Upper lobe of left lung (tissue), 4 donors: ENCODE data around the gene CDX2.

Experiments
- POLR2A ChIP-seq, 4 donors: fragments of 450-650 bp; IDR thresholded peaks; one replicate each; pipeline ENCODE4 v1.5.1; 2016 to 2017; ENCODE audit warnings: antibody characterized with exemption in 4 of 4, mild to moderate bottlenecking in 2 of 4
- TF ChIP-seq, protein P1 (sequence below), 6 experiments: fragments of 450-650 bp in 4 of 6; fragments of 200-600 bp in 2 of 6; sonication (generic) in 2 of 6; IDR thresholded peaks; one replicate each; pipeline ENCODE4 v1.5.1; 2016 to 2019; ENCODE audit warnings: antibody characterized with exemption in 6 of 6

DNA sequence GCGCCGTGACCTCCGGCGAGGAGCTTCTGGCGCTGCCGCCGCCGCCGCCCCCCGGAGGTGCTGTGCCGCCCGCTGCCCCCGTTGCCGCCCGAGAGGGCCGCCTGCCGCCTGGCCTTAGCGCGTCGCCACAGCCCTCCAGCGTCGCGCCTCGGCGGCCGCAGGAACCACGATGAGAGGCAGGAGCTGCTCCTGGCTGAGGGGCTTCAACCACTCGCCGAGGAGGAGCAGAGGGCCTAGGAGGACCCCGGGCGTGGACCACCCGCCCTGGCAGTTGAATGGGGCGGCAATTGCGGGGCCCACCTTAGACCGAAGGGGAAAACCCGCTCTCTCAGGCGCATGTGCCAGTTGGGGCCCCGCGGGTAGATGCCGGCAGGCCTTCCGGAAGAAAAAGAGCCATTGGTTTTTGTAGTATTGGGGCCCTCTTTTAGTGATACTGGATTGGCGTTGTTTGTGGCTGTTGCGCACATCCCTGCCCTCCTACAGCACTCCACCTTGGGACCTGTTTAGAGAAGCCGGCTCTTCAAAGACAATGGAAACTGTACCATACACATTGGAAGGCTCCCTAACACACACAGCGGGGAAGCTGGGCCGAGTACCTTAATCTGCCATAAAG, 44.5 kb downstream of the CDX2 start:
- TF ChIP-seq, protein P1, sequence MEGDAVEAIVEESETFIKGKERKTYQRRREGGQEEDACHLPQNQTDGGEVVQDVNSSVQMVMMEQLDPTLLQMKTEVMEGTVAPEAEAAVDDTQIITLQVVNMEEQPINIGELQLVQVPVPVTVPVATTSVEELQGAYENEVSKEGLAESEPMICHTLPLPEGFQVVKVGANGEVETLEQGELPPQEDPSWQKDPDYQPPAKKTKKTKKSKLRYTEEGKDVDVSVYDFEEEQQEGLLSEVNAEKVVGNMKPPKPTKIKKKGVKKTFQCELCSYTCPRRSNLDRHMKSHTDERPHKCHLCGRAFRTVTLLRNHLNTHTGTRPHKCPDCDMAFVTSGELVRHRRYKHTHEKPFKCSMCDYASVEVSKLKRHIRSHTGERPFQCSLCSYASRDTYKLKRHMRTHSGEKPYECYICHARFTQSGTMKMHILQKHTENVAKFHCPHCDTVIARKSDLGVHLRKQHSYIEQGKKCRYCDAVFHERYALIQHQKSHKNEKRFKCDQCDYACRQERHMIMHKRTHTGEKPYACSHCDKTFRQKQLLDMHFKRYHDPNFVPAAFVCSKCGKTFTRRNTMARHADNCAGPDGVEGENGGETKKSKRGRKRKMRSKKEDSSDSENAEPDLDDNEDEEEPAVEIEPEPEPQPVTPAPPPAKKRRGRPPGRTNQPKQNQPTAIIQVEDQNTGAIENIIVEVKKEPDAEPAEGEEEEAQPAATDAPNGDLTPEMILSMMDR (IDR thresholded peaks at IDR 0.05), result no peak
- no peak for TF ChIP-seq POLR2A (IDR thresholded peaks at IDR 0.05)
